ENCODE data around the gene DGKB.

- TF ChIP-seq CTCF (IDR thresholded peaks at IDR 0.05), result no peak
- TF ChIP-seq POLR2A (IDR thresholded peaks at IDR 0.05), result no peak
Measured at GRCh38 chr7:14144109-14144508, 758.4 kb downstream of the DGKB start.
